ENCODE data around the gene COG3. TPM values are rescaled to one million over a fixed set of nuclear protein-coding genes. Genes with fewer than 3 reads are reported as not detected.

COG3 gene
- total RNA-seq, 1 donor from 2014 or later, result 38.3 TPM

DNA sequence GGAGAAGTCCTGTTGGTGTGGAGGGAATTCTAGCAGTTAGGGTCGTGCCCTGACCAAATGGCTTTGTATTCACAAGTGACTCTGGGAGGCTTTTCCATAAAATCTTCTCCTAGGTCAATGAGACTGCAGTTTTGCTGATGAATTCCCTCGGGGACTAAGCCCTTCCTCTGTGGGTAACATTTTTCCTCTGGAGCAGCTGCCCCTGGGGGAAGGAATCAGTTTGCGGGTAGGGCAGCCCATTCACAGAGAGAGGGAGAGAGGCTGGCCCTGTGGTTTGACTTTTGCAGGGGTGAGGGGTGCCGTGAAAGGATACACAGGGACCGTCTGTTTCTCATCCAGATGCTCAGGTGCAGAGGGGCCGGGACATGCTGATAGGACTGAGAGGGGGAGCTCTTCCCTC lies 83.5 kb downstream of the COG3 start:
- H3K27me3 Mint-ChIP-seq (ENCODE audit: low read depth), result peaks cover 21% of the 10 kb centered on the region
- no peaks in the 10 kb centered on the region for H3K9me3 Mint-ChIP-seq
- no peak overlapping the region for H3K27ac Mint-ChIP-seq
- no peaks in the 10 kb centered on the region for H3K36me3 Mint-ChIP-seq
- H3K4me3 Mint-ChIP-seq, result no peak overlapping the region
- DNase-seq (ENCODE audit: low spot score in 2 of 2, unreplicated experiment in 2 of 2), result no peak
- no peaks in the 10 kb centered on the region for H3K4me1 Mint-ChIP-seq
- TF ChIP-seq, protein P1, sequence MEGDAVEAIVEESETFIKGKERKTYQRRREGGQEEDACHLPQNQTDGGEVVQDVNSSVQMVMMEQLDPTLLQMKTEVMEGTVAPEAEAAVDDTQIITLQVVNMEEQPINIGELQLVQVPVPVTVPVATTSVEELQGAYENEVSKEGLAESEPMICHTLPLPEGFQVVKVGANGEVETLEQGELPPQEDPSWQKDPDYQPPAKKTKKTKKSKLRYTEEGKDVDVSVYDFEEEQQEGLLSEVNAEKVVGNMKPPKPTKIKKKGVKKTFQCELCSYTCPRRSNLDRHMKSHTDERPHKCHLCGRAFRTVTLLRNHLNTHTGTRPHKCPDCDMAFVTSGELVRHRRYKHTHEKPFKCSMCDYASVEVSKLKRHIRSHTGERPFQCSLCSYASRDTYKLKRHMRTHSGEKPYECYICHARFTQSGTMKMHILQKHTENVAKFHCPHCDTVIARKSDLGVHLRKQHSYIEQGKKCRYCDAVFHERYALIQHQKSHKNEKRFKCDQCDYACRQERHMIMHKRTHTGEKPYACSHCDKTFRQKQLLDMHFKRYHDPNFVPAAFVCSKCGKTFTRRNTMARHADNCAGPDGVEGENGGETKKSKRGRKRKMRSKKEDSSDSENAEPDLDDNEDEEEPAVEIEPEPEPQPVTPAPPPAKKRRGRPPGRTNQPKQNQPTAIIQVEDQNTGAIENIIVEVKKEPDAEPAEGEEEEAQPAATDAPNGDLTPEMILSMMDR (IDR thresholded peaks at IDR 0.05; ENCODE audit: unreplicated experiment), result no peak

DNA sequence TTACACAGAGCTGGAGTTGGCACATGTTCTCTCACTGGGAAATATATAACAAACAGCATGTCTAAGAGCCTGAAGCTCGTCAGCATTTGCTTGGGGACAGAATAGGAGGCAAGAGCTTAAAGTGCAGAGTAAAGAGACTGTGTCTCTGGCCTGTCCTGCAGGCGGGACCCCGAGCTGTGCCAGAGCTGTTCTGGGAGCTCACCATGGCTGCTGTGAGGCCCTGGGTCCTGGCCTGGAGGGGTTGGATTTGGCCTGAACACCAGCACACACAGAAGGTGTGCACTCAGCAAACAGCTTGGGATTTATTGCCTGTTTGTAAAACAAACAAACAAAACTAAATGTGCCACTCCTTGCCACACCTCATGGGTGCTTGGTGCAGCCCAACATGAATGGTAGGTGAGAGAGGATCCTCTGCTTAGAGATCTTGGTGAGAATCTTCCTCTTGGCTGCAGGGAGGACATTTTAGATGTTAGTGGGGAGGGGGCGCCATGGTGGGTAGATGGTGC lies 89.9 kb downstream of the COG3 start:
- Mint-ChIP-seq H3K4me1 (no peaks in the 10 kb centered on the region), H3K27ac (no peak overlapping the region), H3K9me3 (peaks cover 14% of the 10 kb centered on the region), H3K4me3 (no peak overlapping the region), H3K36me3 (no peaks in the 10 kb centered on the region), H3K27me3 (ENCODE audit: low read depth) (peaks cover 20% of the 10 kb centered on the region)
- TF ChIP-seq, protein P1 (IDR thresholded peaks at IDR 0.05; ENCODE audit: unreplicated experiment), result no peak
- DNase-seq (ENCODE audit: low spot score in 2 of 2, unreplicated experiment in 2 of 2), result no peak

DNA sequence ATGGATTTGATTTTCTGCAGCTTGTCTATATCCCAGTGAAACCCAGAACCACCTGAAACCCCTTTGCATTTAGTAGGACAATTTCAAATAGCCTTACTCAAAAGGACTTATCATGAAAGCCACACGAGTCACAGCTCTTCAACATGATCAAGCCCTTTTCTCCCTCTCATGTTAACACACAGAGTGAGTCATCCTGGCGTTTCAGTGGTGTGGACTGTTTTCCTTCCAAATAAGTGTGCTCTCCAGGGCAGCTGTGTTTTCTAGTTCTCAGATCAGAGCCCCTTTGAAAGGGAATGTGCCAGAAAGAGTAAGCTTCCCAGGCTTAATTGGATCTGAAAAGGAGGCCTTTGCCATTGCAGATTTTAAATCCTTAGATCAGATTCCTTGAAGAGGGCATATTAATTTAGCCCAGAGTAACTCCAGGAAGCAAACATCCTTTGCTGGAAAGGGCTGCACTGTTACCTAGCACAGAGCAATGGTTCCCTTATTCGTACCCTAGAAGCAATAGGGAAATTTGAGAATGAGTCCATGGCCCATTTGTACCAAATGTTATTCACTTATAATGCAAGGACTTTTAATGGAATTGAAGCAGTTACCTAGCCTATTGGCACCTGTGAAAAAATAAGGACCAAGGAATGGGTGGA lies 99.5 kb downstream of the COG3 start:
- Mint-ChIP-seq H3K4me1 (no peaks in the 10 kb centered on the region), H3K27ac (no peak overlapping the region), H3K36me3 (no peaks in the 10 kb centered on the region), H3K27me3 (ENCODE audit: low read depth) (peaks cover 14% of the 10 kb centered on the region), H3K4me3 (no peak overlapping the region), H3K9me3 (peaks cover 8% of the 10 kb centered on the region)
- no peak for DNase-seq (ENCODE audit: low spot score in 2 of 2, unreplicated experiment in 2 of 2)
- TF ChIP-seq, protein P1 (IDR thresholded peaks at IDR 0.05; ENCODE audit: unreplicated experiment), result no peak

DNA sequence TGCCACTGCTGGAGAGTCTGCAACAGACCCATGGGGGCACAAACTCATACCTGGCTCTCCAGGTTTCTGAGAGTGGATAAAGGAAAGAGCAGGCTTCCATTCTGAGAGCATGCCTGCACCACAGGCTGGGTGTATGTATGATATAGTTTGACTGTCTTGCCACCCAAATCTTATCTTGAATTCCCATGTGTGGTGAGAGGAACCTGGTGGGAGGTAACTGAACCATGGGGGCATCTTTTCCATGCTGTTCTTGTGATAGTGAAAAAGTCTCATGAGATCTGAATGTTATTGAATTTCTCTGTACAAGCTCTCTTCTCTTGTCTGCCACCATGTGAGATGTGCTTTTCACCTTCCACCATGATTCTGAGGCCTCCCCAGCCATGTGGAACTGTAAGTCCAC lies 100.6 kb downstream of the COG3 start:
- no peak overlapping the region for H3K4me3 Mint-ChIP-seq
- H3K36me3 Mint-ChIP-seq, result no peaks in the 10 kb centered on the region
- DNase-seq (ENCODE audit: low spot score in 2 of 2, unreplicated experiment in 2 of 2), result no peak
- peaks cover 20% of the 10 kb centered on the region for H3K27me3 Mint-ChIP-seq (ENCODE audit: low read depth)
- H3K4me1 Mint-ChIP-seq, result no peaks in the 10 kb centered on the region
- peaks cover 8% of the 10 kb centered on the region for H3K9me3 Mint-ChIP-seq
- TF ChIP-seq, protein P1 (IDR thresholded peaks at IDR 0.05; ENCODE audit: unreplicated experiment), result no peak
- H3K27ac Mint-ChIP-seq, result no peak overlapping the region

DNA sequence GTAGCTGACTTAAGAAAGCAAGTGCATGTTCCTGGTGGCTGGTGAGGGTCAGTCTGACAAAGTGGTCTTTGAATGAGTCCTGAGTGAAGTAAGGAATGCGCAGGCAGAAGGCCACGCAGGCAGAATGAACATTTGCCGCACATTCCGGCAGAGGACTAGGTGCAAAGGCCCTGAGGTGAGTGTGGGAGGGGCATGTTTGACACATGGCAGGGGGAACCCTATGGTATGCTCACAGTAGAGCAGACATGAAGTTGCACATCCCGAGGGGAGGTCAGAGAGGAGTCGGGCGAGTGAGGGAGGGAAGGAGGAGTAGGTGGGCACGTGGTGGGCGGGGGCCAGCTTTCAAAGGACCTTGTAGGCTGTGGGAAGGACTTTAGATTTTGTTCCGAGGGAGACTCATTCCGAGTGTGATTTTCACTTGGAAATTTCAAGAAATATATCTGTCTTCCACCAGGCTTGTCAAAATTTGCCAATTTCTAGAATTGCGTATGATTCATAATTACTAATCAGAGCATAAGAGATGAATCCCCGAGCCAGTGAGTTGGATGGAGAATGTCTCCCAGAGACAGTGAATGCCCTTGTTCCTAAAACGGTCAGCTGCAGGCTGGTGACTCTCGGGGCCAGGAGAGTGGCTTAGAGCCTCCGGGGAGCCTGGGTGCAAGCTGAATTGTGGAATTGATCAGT lies 110.5 kb downstream of the COG3 start:
- no peak overlapping the region for H3K27ac Mint-ChIP-seq
- H3K27me3 Mint-ChIP-seq (ENCODE audit: low read depth), result peaks cover 75% of the 10 kb centered on the region
- TF ChIP-seq, protein P1 (IDR thresholded peaks at IDR 0.05; ENCODE audit: unreplicated experiment), result no peak
- DNase-seq (ENCODE audit: low spot score in 2 of 2, unreplicated experiment in 2 of 2), result no peak
- no peaks in the 10 kb centered on the region for H3K9me3 Mint-ChIP-seq
- no peak overlapping the region for H3K4me3 Mint-ChIP-seq
- no peaks in the 10 kb centered on the region for H3K36me3 Mint-ChIP-seq
- no peaks in the 10 kb centered on the region for H3K4me1 Mint-ChIP-seq
